M059J (cell line): ENCODE measurements around the gene PMPCB. TPM values are rescaled to one million over a fixed set of nuclear protein-coding genes. Genes with fewer than 3 reads are reported as not detected.

Experiments
- DNase-seq: peaks from one replicate; pipeline ENCODE4 v3.0.0-alpha.2; 2012; ENCODE audit warnings: low read depth
- total RNA-seq: library from RNA; depleted of rRNA; stranded (reverse); fragments of >200 nt; shearing (Covaris generic); gene quantifications from 2 replicates; pipeline ENCODE4 v1.2.3, GENCODE V29; 2014; rRNA removed

PMPCB gene
- total RNA-seq, 1 experiment from 2014 or later, result 87.2 TPM

DNA sequence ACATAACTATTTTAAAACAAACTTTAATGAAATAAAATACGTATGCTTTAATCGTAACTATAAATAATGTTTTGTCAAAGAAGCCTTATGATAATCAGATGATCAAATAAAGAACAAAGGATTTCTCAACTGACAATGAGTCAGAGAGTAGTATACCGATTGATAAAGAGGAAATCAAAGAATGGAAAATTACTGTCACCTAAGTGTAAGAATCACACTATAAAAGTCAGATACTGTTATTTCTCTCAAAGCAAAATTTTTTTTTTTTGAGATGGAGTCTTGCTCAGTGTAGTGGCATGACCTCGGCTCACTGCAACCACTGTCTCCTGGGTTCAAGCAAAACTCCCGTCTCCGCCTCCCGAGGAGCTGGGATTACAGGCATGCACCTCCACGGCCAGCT, 28.5 kb downstream of the PMPCB start:
- DNase-seq, result no peak

GRCh38 chr7:103336761-103337160, 39.5 kb downstream of the PMPCB start:
- no peak for DNase-seq

- DNase-seq, result no peak
These were observed 41.6 kb downstream of the PMPCB start for GRCh38 chr7:103338864-103339263.

DNA sequence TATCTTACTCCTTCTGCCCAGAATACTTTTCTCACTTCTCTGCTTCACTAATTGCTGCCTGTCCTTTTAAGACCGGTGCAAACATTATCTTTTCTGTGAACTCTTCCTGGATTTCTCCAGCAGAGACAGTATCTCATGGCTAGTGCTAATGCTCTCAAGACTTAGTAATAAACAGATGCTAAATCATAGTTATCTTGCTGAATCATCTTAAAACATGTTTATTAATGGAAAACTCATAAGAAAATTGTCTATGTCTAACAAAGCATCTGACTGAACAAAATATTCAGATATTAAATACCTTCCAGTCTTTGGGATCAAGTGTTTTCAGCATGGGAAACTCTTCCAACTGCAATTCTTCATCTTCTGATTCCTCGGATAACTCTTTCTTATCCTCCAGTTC, 44.2 kb downstream of the PMPCB start:
- DNase-seq, result no peak

- no peak for DNase-seq
These were observed 46.1 kb downstream of the PMPCB start for GRCh38 chr7:103343332-103343731.

GRCh38 chr7:103343758-103344452, 46.7 kb downstream of the PMPCB start:
- DNase-seq, result peak; percentile 63

GRCh38 chr7:103344453-103345149, 47.4 kb downstream of the PMPCB start, which contains the start of gene DNAJC2:
Gene DNAJC2, minus strand, starts transcription at chr7:103344767. Its CDS starts 145 bp downstream, at chr7:103344622.
- peak; percentile 94 for DNase-seq

GRCh38 chr7:103346396-103346795, 49.2 kb downstream of the PMPCB start:
- DNase-seq, result no peak

GRCh38 chr7:103347507-103348267, 50.5 kb downstream of the PMPCB start, which contains the start of gene PSMC2:
Gene PSMC2, plus strand, starts transcription at chr7:103347643. Its CDS starts 69 bp downstream, at chr7:103347712.
- DNase-seq, result peak; percentile 93

- DNase-seq, result no peak
These were observed 51.2 kb downstream of the PMPCB start for GRCh38 chr7:103348452-103348851.

GRCh38 chr7:103348959-103349358, 51.7 kb downstream of the PMPCB start:
- DNase-seq, result no peak

DNA sequence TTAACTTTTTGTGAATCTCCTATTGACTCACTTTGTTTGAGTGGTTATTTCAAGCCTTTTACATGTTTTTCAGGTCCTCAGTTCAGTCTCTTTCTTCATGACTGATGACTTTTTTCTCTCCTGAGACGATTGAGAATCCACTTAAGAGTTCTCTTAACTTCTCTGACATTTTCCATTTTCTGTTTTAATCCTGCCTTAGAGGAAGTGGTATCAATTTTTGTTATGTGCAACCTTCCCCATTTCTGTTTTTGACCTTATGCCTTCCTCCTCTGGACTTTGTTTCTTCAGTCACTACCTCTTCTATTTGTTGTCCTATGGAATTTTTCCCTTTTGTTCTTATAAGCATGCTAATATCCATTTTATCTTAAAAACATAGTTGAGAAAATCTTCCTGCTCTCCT, 52.6 kb downstream of the PMPCB start:
- DNase-seq, result no peak

Other genes with a start within 250 kb of the PMPCB start
- 0.59 and 1.5 TPM in 2 replicates for gene FBXL13, start 222.6 kb upstream of the PMPCB start, total RNA-seq
- gene ARMC10, start 222.3 kb upstream of the PMPCB start, total RNA-seq, result 56.9 and 57.2 TPM in 2 replicates
- 6.8 and 7.5 TPM in 2 replicates for gene NAPEPLD, start 148.3 kb upstream of the PMPCB start, total RNA-seq
- gene DNAJC2, start 47.3 kb downstream of the PMPCB start, total RNA-seq, result 24.7 and 25.3 TPM in 2 replicates
- 308 and 480 TPM in 2 replicates for gene PSMC2, start 50.2 kb downstream of the PMPCB start, total RNA-seq
- not detected in 2 replicates for gene SLC26A5, start 148.8 kb downstream of the PMPCB start, total RNA-seq